ENCODE measurements around the gene NEK2. TPM values are rescaled to one million over a fixed set of nuclear protein-coding genes. Genes with fewer than 3 reads are reported as not detected.

The NEK2 gene
- total RNA-seq, 1 experiment from 2014 or later, result 53.1 TPM

Other genes starting within 250 kb of the NEK2 start
- gene RD3, start 183.5 kb downstream of the NEK2 start, total RNA-seq (2014; rRNA removed; shearing (Covaris generic)), result 0.10 TPM in 1 of 2 replicates, not detected in the other
- gene SLC30A1, start 96.5 kb downstream of the NEK2 start, total RNA-seq (2014; rRNA removed; shearing (Covaris generic)), result 14.8 and 19.7 TPM in 2 replicates
- gene LPGAT1, start 155.1 kb upstream of the NEK2 start, total RNA-seq (2014; rRNA removed; shearing (Covaris generic)), result 22.0 and 27.6 TPM in 2 replicates

Data from H4 (cell line).